Body of pancreas (tissue), 4 donors: ENCODE data around the gene KRT74.

Experiments used
- POLR2A ChIP-seq, 3 donors: fragments of 450-650 bp; IDR thresholded peaks; one replicate each; pipeline ENCODE4 v1.6.1; 2016; ENCODE audit warnings: antibody characterized with exemption in 3 of 3, mild to moderate bottlenecking in 2 of 3
- TF ChIP-seq, protein P1 (sequence below), 7 experiments: fragments of 450-650 bp in 4 of 7; fragments of 200-600 bp in 3 of 7; sonication (generic) in 3 of 7; IDR thresholded peaks; one replicate each; pipeline ENCODE4 v1.5.1; 2016 to 2019; ENCODE audit warnings: antibody characterized with exemption in 7 of 7

- TF ChIP-seq, protein P1, sequence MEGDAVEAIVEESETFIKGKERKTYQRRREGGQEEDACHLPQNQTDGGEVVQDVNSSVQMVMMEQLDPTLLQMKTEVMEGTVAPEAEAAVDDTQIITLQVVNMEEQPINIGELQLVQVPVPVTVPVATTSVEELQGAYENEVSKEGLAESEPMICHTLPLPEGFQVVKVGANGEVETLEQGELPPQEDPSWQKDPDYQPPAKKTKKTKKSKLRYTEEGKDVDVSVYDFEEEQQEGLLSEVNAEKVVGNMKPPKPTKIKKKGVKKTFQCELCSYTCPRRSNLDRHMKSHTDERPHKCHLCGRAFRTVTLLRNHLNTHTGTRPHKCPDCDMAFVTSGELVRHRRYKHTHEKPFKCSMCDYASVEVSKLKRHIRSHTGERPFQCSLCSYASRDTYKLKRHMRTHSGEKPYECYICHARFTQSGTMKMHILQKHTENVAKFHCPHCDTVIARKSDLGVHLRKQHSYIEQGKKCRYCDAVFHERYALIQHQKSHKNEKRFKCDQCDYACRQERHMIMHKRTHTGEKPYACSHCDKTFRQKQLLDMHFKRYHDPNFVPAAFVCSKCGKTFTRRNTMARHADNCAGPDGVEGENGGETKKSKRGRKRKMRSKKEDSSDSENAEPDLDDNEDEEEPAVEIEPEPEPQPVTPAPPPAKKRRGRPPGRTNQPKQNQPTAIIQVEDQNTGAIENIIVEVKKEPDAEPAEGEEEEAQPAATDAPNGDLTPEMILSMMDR (IDR thresholded peaks at IDR 0.05) = no peak
- no peak for TF ChIP-seq POLR2A (IDR thresholded peaks at IDR 0.05)
Measured at GRCh38 chr12:52542785-52543318, 30.8 kb downstream of the KRT74 start.
